ENCODE data around the gene XNDC1N. TPM values are rescaled to one million over a fixed set of nuclear protein-coding genes. Genes with fewer than 3 reads are reported as not detected.

The XNDC1N gene
- total and polyA plus RNA-seq, 9 of the 15 experiments (the other 6 are each of a cell fraction or from before 2014, with no cell fraction given) = 6.8 to 11.4 (median 9.7) TPM

DNA sequence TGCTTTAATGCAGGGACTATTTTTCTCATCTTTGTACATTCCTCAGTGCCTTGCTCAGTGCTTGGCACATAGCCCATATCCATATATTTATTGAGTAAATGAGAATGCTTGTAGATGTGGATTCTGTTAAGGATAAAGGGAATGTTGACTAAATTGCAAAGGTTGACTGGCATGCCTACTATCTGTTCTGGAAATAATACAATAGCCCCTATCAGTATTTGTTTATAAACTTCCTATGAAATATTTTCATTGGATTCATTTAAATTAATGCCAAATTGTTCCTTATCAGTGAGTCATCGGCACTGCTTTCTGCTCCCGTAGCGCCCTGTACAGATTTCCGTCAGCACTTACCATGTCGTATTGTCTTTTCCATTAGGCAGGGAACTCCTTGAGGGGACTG is 8.4 kb upstream of the XNDC1N start:
- DNase-seq (ENCODE audit: extremely low read depth in 1 of 4, low spot score in 3 of 4) (no peak), FAIRE-seq (no peak), ATAC-seq (no peak)
- no peaks in the 10 kb centered on the region for H3K27me3 ChIP-seq (ENCODE audit: control insufficient read depth in 2 of 2, insufficient read depth in 2 of 2, low read length in 2 of 2)
- peaks cover 88% of the 10 kb centered on the region for H3K79me2 ChIP-seq (ENCODE audit: control insufficient read depth, insufficient read depth, low read length)
- H3K4me1 ChIP-seq (replicated peaks in 1 of 2; ENCODE audit: control insufficient read depth in 2 of 2, insufficient read depth in 2 of 2, low read length in 2 of 2) = peaks cover 0 to 8% of the 10 kb centered on the region in 2 experiments; a peak in 2 of 5 replicates
- no peak overlapping the region for H2AFZ ChIP-seq (ENCODE audit: low read depth, low read length)
- no peak overlapping the region for H3K9ac ChIP-seq (ENCODE audit: insufficient read depth in 1 of 2, low read depth in 2 of 2, low read length in 2 of 2)
- no peak overlapping the region for H3K4me2 ChIP-seq (ENCODE audit: insufficient read depth, low read length)
- no peak overlapping the region for H3K27ac ChIP-seq (ENCODE audit: extremely low read depth, low read depth, low read length)
- no peaks in the 10 kb centered on the region for H3K9me1 ChIP-seq (ENCODE audit: control insufficient read depth, insufficient read depth, low read length)
- CTCF ChIA-PET (ENCODE audit: low intra/inter-chr PET ratio) = no interaction called here
- intact Hi-C loops (cut with micrococcal nuclease) (no loop called here), in situ Hi-C loops (cut with MboI) (no loop called here)
- peaks cover 34% of the 10 kb centered on the region for H3K36me3 ChIP-seq (ENCODE audit: control insufficient read depth, insufficient read depth, low read length)
- peaks cover 20% of the 10 kb centered on the region for H4K20me1 ChIP-seq (replicated peaks; ENCODE audit: control insufficient read depth, insufficient read depth, low read length)
- POLR2A ChIA-PET = no interaction called here
- H3K4me3 ChIP-seq = no peak overlapping the region
- 67% methylated on average over 5 of the region's 5 CpGs for WGBS (ENCODE audit: insufficient coverage, low coverage, missing lambda C conversion rate)
- BruUV-seq (replicated peaks) = no TSS peak
- TF ChIP-seq PHF21A (IDR thresholded peaks at IDR 0.05; ENCODE audit: borderline replicate concordance, low read depth) = no peak
- no peak for TF ChIP-seq SRF (CRISPR knock-in tag; IDR thresholded peaks at IDR 0.05)
- TF ChIP-seq, protein P1, sequence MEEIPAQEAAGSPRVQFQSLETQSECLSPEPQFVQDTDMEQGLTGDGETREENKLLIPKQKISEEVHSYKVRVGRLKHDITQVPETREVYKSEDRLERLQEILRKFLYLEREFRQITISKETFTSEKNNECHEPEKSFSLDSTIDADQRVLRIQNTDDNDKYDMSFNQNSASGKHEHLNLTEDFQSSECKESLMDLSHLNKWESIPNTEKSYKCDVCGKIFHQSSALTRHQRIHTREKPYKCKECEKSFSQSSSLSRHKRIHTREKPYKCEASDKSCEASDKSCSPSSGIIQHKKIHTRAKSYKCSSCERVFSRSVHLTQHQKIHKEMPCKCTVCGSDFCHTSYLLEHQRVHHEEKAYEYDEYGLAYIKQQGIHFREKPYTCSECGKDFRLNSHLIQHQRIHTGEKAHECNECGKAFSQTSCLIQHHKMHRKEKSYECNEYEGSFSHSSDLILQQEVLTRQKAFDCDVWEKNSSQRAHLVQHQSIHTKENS (CRISPR knock-in tag; IDR thresholded peaks at IDR 0.05) = no peak
- no peak for TF ChIP-seq SETDB1 (IDR thresholded peaks at IDR 0.05; ENCODE audit: low read length)
- no peak for TF ChIP-seq MEF2D (tag; conservative IDR thresholded peaks at IDR 0.05; ENCODE audit: low read depth)
- no peaks in the 10 kb centered on the region for H3K9me3 ChIP-seq (replicated peaks; ENCODE audit: control insufficient read depth, insufficient read depth, low read depth, low read length)
